ENCODE data around the gene LRTM1.

The LRTM1 gene

DNA sequence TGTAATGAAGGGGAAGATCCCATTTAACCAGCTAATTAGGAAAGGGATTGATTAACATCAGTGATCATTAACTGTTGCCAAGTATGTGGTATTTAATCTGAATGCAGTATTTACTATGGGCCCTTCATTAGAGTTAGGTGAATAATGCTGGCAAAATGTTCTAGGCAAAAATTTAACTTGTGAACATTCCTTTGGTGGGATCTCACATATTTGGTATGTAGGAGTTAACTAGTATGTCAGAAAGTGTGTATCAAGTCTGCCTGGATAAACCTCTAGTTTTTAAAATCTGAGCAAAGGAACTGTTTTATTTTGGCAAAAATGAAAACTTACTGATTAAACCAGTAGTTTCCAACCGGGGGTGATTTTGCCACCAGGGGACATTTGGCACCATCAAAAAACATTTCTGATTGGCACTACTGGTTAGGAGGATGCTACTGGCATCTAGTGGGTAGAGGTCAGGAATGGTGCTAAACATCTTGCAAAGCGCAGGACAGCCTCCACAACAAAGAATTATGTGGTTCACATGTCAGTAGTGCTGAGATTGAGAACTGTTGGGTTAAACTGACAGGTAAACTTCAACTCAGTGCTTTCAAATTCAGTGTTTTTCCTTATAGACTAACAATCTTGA lies 22.5 kb downstream of the LRTM1 start:
- Histone ChIP-seq H3K4me1 (ENCODE audit: insufficient read depth, poor library complexity, severe bottlenecking) (peaks cover 4% of the 10 kb centered on the region), H3K4me3 (ENCODE audit: severe bottlenecking) (no peak overlapping the region), H3K36me3 (ENCODE audit: low read depth) (no peaks in the 10 kb centered on the region), H3K9me3 (ENCODE audit: severe bottlenecking) (no peaks in the 10 kb centered on the region), H3K27me3 (ENCODE audit: insufficient read depth, poor library complexity, severe bottlenecking) (no peaks in the 10 kb centered on the region), H3K27ac (ENCODE audit: poor library complexity, severe bottlenecking) (no peak overlapping the region)
- no peak for DNase-seq (ENCODE audit: low spot score)
- TF ChIP-seq, protein P1, sequence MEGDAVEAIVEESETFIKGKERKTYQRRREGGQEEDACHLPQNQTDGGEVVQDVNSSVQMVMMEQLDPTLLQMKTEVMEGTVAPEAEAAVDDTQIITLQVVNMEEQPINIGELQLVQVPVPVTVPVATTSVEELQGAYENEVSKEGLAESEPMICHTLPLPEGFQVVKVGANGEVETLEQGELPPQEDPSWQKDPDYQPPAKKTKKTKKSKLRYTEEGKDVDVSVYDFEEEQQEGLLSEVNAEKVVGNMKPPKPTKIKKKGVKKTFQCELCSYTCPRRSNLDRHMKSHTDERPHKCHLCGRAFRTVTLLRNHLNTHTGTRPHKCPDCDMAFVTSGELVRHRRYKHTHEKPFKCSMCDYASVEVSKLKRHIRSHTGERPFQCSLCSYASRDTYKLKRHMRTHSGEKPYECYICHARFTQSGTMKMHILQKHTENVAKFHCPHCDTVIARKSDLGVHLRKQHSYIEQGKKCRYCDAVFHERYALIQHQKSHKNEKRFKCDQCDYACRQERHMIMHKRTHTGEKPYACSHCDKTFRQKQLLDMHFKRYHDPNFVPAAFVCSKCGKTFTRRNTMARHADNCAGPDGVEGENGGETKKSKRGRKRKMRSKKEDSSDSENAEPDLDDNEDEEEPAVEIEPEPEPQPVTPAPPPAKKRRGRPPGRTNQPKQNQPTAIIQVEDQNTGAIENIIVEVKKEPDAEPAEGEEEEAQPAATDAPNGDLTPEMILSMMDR (IDR thresholded peaks at IDR 0.05; ENCODE audit: poor library complexity, severe bottlenecking) = peak; percentile 18
- no peak for ATAC-seq (ENCODE audit: low read depth)

DNA sequence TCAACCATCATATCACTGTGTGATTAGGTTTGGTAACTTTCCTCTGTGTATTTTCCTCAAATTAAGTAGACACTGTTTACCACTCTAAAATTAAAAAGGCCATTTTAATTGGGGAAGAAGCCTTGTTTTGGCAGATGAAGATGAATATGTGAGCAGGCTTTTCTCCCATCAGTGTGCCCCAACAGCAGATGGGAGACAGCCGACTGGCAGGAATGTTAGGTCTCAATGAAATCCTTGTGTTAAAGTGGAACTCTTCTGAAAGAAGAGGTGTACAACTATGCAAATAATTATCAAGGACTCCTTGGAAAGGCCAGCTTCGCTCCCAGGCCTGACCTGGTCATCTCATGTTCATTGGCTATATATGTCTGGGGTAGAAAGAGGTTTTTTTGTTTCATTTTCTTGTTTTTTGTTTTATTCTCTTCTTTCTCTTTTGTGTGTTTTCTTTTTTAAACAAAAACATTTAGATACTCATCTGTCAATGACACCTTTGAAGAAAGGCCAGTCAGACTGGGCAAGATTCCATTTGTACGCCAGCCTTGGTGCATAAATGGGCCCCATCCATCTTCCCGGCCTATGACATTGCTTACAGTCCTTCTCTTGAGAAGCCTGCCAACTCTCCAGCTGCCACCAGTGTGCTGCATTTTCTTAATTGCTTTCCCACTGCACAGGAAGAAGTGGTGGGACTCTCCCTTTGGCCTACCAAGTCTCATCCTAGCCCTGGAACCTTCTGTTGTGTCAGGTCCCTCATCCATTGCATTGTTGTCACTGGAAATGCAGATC lies 25.8 kb downstream of the LRTM1 start:
- no peaks in the 10 kb centered on the region for H3K9me3 ChIP-seq (ENCODE audit: severe bottlenecking)
- no peaks in the 10 kb centered on the region for H3K27me3 ChIP-seq (ENCODE audit: insufficient read depth, poor library complexity, severe bottlenecking)
- H3K36me3 ChIP-seq (ENCODE audit: low read depth) = no peaks in the 10 kb centered on the region
- TF ChIP-seq, protein P1 (IDR thresholded peaks at IDR 0.05; ENCODE audit: poor library complexity, severe bottlenecking) = no peak
- no peak overlapping the region for H3K4me3 ChIP-seq (ENCODE audit: severe bottlenecking)
- peaks cover 4% of the 10 kb centered on the region for H3K4me1 ChIP-seq (ENCODE audit: insufficient read depth, poor library complexity, severe bottlenecking)
- DNase-seq (ENCODE audit: low spot score) = no peak
- H3K27ac ChIP-seq (ENCODE audit: poor library complexity, severe bottlenecking) = no peak overlapping the region
- ATAC-seq (ENCODE audit: low read depth) = no peak

DNA sequence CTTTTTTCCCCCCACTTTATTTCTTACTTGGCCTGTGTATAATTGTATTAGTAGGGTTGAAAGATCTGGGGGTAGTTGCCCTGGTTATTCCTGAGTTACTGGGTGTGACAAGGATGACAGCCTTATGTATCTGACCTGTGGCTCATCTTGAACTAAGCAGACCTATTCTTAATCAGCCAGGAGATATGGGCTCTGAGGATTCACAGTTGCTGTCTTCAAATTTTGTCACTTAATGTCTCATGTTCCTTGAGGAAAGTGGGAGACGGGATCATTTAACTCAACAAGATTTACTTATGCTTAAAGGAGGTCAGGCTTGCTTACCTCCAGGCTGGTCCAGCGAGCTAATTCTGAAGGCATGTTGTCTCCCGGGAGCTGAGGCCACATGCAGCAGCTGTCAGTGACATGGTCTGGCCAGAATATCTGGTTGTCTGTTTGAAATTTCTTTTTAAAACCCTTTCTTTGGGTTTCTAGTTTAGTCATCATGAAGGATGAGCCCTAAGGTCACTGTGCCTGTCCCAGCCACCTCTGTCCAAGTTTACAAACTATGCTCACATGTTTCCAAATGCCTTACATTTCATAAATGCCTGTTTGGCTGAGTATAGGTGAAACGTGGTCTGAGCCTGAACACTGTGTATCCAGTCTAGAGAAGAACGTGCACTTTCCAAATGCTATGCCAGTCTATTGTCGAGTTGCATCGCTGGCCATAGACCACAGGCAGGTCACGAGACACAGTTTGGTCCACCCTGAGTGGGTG lies 26.8 kb downstream of the LRTM1 start:
- TF ChIP-seq, protein P1 (IDR thresholded peaks at IDR 0.05; ENCODE audit: poor library complexity, severe bottlenecking) = no peak
- no peak overlapping the region for H3K4me3 ChIP-seq (ENCODE audit: severe bottlenecking)
- no peak for ATAC-seq (ENCODE audit: low read depth)
- H3K27ac ChIP-seq (ENCODE audit: poor library complexity, severe bottlenecking) = no peak overlapping the region
- no peak for DNase-seq (ENCODE audit: low spot score)
- H3K4me1 ChIP-seq (ENCODE audit: insufficient read depth, poor library complexity, severe bottlenecking) = peaks cover 4% of the 10 kb centered on the region
- no peaks in the 10 kb centered on the region for H3K36me3 ChIP-seq (ENCODE audit: low read depth)
- no peaks in the 10 kb centered on the region for H3K27me3 ChIP-seq (ENCODE audit: insufficient read depth, poor library complexity, severe bottlenecking)
- no peaks in the 10 kb centered on the region for H3K9me3 ChIP-seq (ENCODE audit: severe bottlenecking)

DNA sequence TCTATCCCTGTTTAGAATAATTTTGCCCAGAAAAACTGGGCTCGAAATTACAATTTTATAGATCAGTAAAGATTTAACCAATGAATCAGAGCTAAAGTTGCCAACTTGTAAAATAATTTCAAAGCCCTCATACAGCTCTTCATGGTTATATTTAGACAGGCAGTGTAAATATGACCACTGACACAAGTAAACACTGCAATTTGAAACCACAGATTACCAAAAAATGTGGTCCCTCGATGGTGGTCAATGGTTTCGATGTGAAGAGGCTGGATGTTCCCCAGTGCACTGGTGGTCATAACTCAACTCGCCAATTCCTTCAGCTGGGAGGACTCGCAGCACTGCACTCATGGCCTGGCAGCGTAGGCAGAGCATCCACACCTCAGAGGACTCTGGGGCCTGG lies 28.6 kb downstream of the LRTM1 start:
- no peak for DNase-seq (ENCODE audit: low spot score)
- no peak overlapping the region for H3K4me3 ChIP-seq (ENCODE audit: severe bottlenecking)
- no peaks in the 10 kb centered on the region for H3K9me3 ChIP-seq (ENCODE audit: severe bottlenecking)
- no peak for ATAC-seq (ENCODE audit: low read depth)
- TF ChIP-seq, protein P1 (IDR thresholded peaks at IDR 0.05; ENCODE audit: poor library complexity, severe bottlenecking) = no peak
- no peaks in the 10 kb centered on the region for H3K36me3 ChIP-seq (ENCODE audit: low read depth)
- H3K27me3 ChIP-seq (ENCODE audit: insufficient read depth, poor library complexity, severe bottlenecking) = no peaks in the 10 kb centered on the region
- no peak overlapping the region for H3K27ac ChIP-seq (ENCODE audit: poor library complexity, severe bottlenecking)
- no peaks in the 10 kb centered on the region for H3K4me1 ChIP-seq (ENCODE audit: insufficient read depth, poor library complexity, severe bottlenecking)
